Ishikawa (cell line): ENCODE measurements around the gene NUP35.
A peak's percentile ranks its signal among the peaks of the same experiment; 100 is the strongest.

ENCODE experiments used
- TEAD4 ChIP-seq: IDR thresholded peaks from 2 replicates; pipeline ENCODE4 v1.6.1; 2012
- YY1 ChIP-seq: IDR thresholded peaks from 2 replicates; pipeline ENCODE4 v1.6.1; 2012; ENCODE audit warnings: low read depth

DNA sequence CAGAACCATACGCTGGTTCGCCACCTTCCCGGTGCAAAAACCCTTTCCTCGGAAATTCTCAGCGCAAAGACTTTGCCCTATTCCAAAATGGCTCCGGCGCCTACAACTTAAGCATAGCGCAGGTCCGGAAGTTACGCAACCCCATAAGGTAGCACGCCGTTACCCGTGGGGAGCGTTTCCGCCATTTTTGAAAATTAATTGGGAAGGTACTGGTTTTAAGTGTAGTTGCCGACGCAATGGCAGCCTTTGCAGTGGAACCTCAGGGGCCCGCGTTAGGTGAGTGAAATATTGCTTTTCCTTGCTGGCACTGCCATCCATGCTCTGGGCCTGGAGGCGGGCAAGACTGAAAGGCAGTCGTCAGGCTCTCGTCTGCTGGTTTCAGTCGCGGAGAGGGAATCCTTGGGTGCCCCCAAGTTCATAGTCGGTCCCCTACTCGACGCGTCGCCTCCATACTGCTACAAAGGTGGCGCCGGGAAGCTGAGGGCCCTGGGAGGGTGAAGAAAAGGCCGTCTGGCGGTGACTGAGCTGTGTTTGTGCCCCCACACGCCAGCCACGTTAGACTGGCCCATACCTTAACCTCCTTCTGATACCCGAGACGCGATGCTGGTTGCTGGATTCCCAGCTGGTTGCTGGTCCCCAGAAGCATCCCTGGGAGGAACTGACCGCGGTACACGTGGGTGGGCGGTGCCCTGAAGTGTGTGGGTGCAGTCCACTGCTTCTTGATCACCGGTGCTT, at the start of gene NUP35:
- TF ChIP-seq TEAD4 (peak; percentile 36; the same call in 1 of the 2 replicates), YY1 (peak; percentile 99)
